Measurements from ENCODE around the gene MARK3.

Gene MARK3

GRCh38 chr14:103517721-103518421, 132.7 kb downstream of the MARK3 start:
- in situ Hi-C loops (cut with HindIII; ENCODE audit: low sequenced_read_pairs), result no loop called here
- no peak for TF ChIP-seq CTCF (IDR thresholded peaks at IDR 0.05; ENCODE audit: low read depth, low read length, missing control alignments)
- no peak for DNase-seq (ENCODE audit: low read depth)
- no peak overlapping the region for H3K4me3 ChIP-seq (ENCODE audit: low read depth, low read length)

DNA sequence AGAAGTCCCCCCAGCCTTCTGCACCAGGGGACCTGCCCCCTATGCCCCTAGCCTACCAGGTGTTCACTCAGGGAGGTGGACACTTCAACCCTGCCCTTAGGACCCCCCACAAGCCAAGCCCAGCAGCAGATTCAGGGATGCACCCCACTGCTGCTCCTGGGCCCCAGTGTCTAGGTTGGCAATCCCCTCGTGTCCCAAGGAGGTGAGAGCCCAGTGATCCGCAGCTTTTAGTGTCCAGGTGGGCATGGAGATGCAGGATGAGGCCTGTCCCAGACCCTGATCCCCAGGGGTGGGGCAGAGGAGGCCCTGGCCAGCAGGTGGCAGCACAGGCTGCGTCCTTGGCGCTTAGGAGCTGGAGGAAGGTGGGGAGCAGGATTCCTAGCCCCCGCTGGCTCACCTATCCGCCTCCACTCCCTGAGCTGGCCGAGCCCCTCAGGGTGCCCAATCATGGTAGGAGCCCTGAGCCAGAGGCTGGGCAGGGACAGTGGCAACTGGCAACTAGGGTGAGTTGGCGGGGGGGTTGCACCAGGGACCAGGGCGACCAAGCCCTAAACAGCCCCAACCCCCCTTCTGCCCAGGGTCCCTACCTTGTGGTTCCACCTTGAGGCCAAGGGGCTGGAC, 133.3 kb downstream of the MARK3 start:
- no peak overlapping the region for H3K4me3 ChIP-seq (ENCODE audit: low read depth, low read length)
- in situ Hi-C loops (cut with HindIII; ENCODE audit: low sequenced_read_pairs), result no loop called here

DNA sequence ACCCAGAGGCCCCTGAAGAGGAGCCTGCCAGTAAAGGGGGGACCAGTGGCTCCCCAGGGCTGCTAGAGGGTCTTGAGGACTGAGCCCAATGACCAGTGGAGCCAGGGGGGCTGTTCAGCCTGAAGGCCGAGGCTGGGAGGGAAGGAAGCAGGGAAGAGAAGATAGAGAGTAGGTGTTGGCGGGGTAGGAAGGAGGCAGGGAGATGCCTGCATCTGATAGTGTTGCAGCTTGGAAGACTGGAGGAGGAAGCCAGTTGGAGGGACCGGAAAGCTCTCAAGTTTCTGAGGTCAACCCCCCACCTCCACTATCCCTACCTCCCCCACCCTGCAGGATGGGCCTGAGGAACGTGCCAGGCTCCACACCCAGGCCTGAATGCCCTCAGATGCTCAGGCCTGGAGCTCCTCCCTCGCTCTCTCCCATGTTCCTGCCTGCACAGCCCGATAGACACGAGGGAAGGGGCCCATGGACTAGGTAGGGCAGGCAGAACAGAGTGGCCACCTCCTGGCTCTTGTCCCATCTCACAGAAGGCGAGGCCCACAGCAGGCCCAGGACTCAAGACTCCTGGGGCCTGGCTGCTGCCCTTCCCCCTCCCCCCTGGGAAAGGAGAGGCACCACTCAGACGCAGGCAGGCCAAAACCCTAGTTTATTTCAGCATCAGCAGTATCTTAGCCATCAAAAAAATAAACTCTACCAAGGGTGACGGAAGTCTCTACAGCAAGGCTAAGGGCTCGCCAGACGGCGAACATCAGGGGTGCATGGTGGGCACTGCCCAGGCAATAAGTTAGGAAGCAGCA, 134.0 kb downstream of the MARK3 start:
- no peak for DNase-seq (ENCODE audit: low read depth)
- in situ Hi-C loops (cut with HindIII; ENCODE audit: low sequenced_read_pairs), result no loop called here
- no peak overlapping the region for H3K4me3 ChIP-seq (ENCODE audit: low read depth, low read length)
- TF ChIP-seq CTCF (IDR thresholded peaks at IDR 0.05; ENCODE audit: low read depth, low read length, missing control alignments), result no peak

More for the DNA sequence above, 133.3 kb downstream of the MARK3 start:
- no peak for DNase-seq (ENCODE audit: low read depth)
- peak; percentile 90 for TF ChIP-seq CTCF (IDR thresholded peaks at IDR 0.05; ENCODE audit: low read depth, low read length, missing control alignments)

DNA sequence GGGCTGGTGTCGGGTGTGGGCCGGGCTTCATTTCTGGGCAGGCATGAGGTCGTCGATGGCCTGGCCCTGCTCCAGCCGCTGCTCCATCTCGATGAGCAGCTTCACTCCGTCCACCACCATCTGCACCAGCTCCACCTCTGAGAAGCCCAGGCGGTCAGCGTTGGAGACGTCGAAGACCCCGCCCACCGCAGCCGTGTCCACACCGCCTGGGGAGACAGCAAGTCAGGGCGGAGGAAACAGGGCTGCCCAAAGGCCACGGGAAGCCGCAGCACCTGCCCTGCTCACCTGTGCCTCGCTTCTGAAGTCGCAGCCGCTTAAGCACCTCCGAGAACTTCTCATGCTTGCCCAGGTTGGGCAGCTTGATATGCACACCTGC, 134.6 kb downstream of the MARK3 start:
- H3K4me3 ChIP-seq (ENCODE audit: low read depth, low read length), result no peak overlapping the region
- TF ChIP-seq CTCF (IDR thresholded peaks at IDR 0.05; ENCODE audit: low read depth, low read length, missing control alignments), result no peak
- in situ Hi-C loops (cut with HindIII; ENCODE audit: low sequenced_read_pairs), result no loop called here
- DNase-seq (ENCODE audit: low read depth), result no peak

GRCh38 chr14:103520269-103520656, 135.0 kb downstream of the MARK3 start:
- no peak for TF ChIP-seq CTCF (IDR thresholded peaks at IDR 0.05; ENCODE audit: low read depth, low read length, missing control alignments)
- DNase-seq (ENCODE audit: low read depth), result no peak
- H3K4me3 ChIP-seq (ENCODE audit: low read depth, low read length), result no peak overlapping the region
- in situ Hi-C loops (cut with HindIII; ENCODE audit: low sequenced_read_pairs), result no loop called here

- in situ Hi-C loops (cut with HindIII; ENCODE audit: low sequenced_read_pairs), result no loop called here
- peak overlapping the region; percentile 38 for H3K4me3 ChIP-seq (ENCODE audit: low read depth, low read length)
- TF ChIP-seq CTCF (IDR thresholded peaks at IDR 0.05; ENCODE audit: low read depth, low read length, missing control alignments), result peak; percentile 48
- DNase-seq (ENCODE audit: low read depth), result no peak
Observed at GRCh38 chr14:103520657-103521437, 135.6 kb downstream of the MARK3 start.

Measured in astrocyte of the cerebellum (primary cell).